Neuronal stem cell (in vitro differentiated cells): ENCODE results near the gene DMRTC1. TPM values are rescaled to one million over a fixed set of nuclear protein-coding genes. Genes with fewer than 3 reads are reported as not detected.
"Not testable (repeated sequence)": the region's sequence is repeated elsewhere in the genome, so short reads cannot be mapped to it uniquely, and the experiment has no call there.

Experiments
- DNase-seq: peaks from one replicate; pipeline ENCODE4 v3.0.0-alpha.2; 2013; ENCODE audit warnings: low spot score
- H2AFZ ChIP-seq: one replicate; pipeline ENCODE4 v1.6.1; 2013; ENCODE audit warnings: mild to moderate bottlenecking, low read length, inconsistent platforms
- H2AK5ac ChIP-seq: 2 replicates; pipeline ENCODE4 v1.6.1; 2013; ENCODE audit warnings: low read depth, mild to moderate bottlenecking, inconsistent platforms, low read length, moderate library complexity, mixed read lengths
- H2BK120ac ChIP-seq: 2 replicates; pipeline ENCODE4 v1.6.1; 2013; ENCODE audit warnings: low read depth, mild to moderate bottlenecking, inconsistent platforms, low read length, moderate library complexity, mixed read lengths
- H2BK12ac ChIP-seq: one replicate; pipeline ENCODE4 v1.6.1; 2013; ENCODE audit warnings: low read length, inconsistent platforms
- H2BK15ac ChIP-seq: 2 replicates; pipeline ENCODE4 v1.6.1; 2013; ENCODE audit warnings: mild to moderate bottlenecking, low read length, inconsistent platforms, mixed read lengths
- H2BK5ac ChIP-seq: one replicate; pipeline ENCODE4 v1.6.1; 2013; ENCODE audit warnings: inconsistent platforms, mild to moderate bottlenecking, low read length, moderate library complexity
- H3K14ac ChIP-seq: one replicate; pipeline ENCODE4 v1.6.1; 2013; ENCODE audit warnings: low read length, inconsistent platforms
- H3K18ac ChIP-seq: 2 replicates; pipeline ENCODE4 v1.6.1; 2013; ENCODE audit warnings: low read length, inconsistent platforms
- H3K23ac ChIP-seq: 2 replicates; pipeline ENCODE4 v1.6.1; 2013; ENCODE audit warnings: low read depth, mild to moderate bottlenecking, mixed read lengths, low read length, inconsistent platforms; ENCODE audit not compliant: poor library complexity
- H3K27ac ChIP-seq: replicated peaks from 3 replicates; pipeline ENCODE4 v1.5.1; 2013; ENCODE audit warnings: low read length, inconsistent platforms
- H3K27me3 ChIP-seq, 3 experiments: 2 replicates each; pipeline ENCODE4 v1.6.1; 2013; ENCODE audit warnings: low read length in 3 of 3, mild to moderate bottlenecking in 2 of 3, inconsistent platforms in 1 of 3, low read depth in 1 of 3, mixed read lengths in 1 of 3, moderate library complexity in 1 of 3; ENCODE audit not compliant: control insufficient read depth in 3 of 3, insufficient read depth in 3 of 3
- H3K36me3 ChIP-seq, 2 donors: replicated peaks in 1 of 2; 2 replicates each; pipeline ENCODE4 v1.6.1; 2013; ENCODE audit warnings: low read length in 2 of 2; ENCODE audit not compliant: control insufficient read depth in 2 of 2, insufficient read depth in 2 of 2
- H3K4ac ChIP-seq: 2 replicates; pipeline ENCODE4 v1.6.1; 2013; ENCODE audit warnings: inconsistent platforms, mild to moderate bottlenecking, low read length, moderate library complexity
- H3K4me1 ChIP-seq, 2 donors: 1 replicate in 1 of 2; 2 replicates in 1 of 2; pipeline ENCODE4 v1.6.1; 2013; ENCODE audit warnings: low read length in 2 of 2, low read depth in 1 of 2; ENCODE audit not compliant: control insufficient read depth in 2 of 2, insufficient read depth in 1 of 2
- H3K4me2 ChIP-seq: one replicate; pipeline ENCODE4 v1.6.1; 2013; ENCODE audit warnings: mild to moderate bottlenecking, low read length, inconsistent platforms; ENCODE audit not compliant: insufficient read depth, poor library complexity, severe bottlenecking
- H3K4me3 ChIP-seq, 2 donors: 2 replicates each; pipeline ENCODE4 v1.5.1; 2013; ENCODE audit warnings: low read length in 2 of 2, mild to moderate bottlenecking in 2 of 2, inconsistent platforms in 1 of 2, moderate library complexity in 1 of 2
- H3K79me1 ChIP-seq: one replicate; pipeline ENCODE4 v1.6.1; 2013; ENCODE audit warnings: low read depth, mild to moderate bottlenecking, inconsistent platforms, low read length, moderate library complexity
- H3K9ac ChIP-seq: one replicate; pipeline ENCODE4 v1.6.1; 2013; ENCODE audit warnings: mild to moderate bottlenecking, low read depth, low read length, inconsistent platforms; ENCODE audit not compliant: poor library complexity
- H3K9me3 ChIP-seq, 2 donors: replicated peaks in 1 of 2; 2 replicates each; pipeline versions ENCODE3 to v1.6.1; 2013; ENCODE audit warnings: low read length in 2 of 2, mild to moderate bottlenecking in 2 of 2, inconsistent platforms in 1 of 2, low read depth in 1 of 2, mixed read lengths in 1 of 2, moderate library complexity in 1 of 2; ENCODE audit not compliant: control insufficient read depth in 2 of 2, insufficient read depth in 1 of 2
- H4K8ac ChIP-seq: one replicate; pipeline ENCODE4 v1.6.1; 2013; ENCODE audit warnings: low read depth, mild to moderate bottlenecking, inconsistent platforms, low read length, moderate library complexity
- H4K91ac ChIP-seq: one replicate; pipeline ENCODE4 v1.6.1; 2013; ENCODE audit warnings: low read length, low read depth, mild to moderate bottlenecking, inconsistent platforms; ENCODE audit not compliant: poor library complexity
- WGBS, 2 donors: extraction: QIAGEN DNeasy Blood & Tissue Kit; methylation state at CpG; one replicate each; pipeline ENCODE4 v1.1.7; 2013; ENCODE audit warnings: missing lambda C conversion rate in 2 of 2, mixed read lengths in 1 of 2; ENCODE audit not compliant: insufficient read length in 2 of 2, insufficient replicate concordance in 1 of 2; ENCODE audit errors: extremely low coverage in 2 of 2; 5-methylcytosine and 5-hydroxymethylcytosine counted together
- polyA plus RNA-seq, 2 experiments: library from polyadenylated mRNA; stranded (reverse); fragments of 200-250 nt; gene quantifications; one replicate each; pipeline ENCODE4 v1.2.3, GENCODE V29; 2013

Gene DMRTC1
- 3.2 TPM for polyA plus RNA-seq (2013, experiment 1 of 2)
- polyA plus RNA-seq (2013, experiment 2 of 2) = 2.8 TPM

- not testable (repeated sequence) for H3K36me3 ChIP-seq, H4K8ac ChIP-seq, H3K4ac ChIP-seq, H3K14ac ChIP-seq, H3K4me3 ChIP-seq, H3K79me1 ChIP-seq, H3K23ac ChIP-seq, H4K91ac ChIP-seq, H2BK12ac ChIP-seq, H3K27ac ChIP-seq, H3K9ac ChIP-seq, H2BK120ac ChIP-seq, H3K9me3 ChIP-seq, H3K4me2 ChIP-seq, H2BK15ac ChIP-seq, H2BK5ac ChIP-seq, H3K18ac ChIP-seq, H2AK5ac ChIP-seq, H3K4me1 ChIP-seq, H3K27me3 ChIP-seq, DNase-seq, H2AFZ ChIP-seq
- no CpG with 5 or more reads among the region's 15 CpGs for WGBS, 2 donors
These were observed at the start of gene DMRTC1 for GRCh38 chrX:72943819-72944169. TSS of gene DMRTC1 (minus strand) at chrX:72943837. CDS start at chrX:72875694, 68,143 bp downstream.

DNA sequence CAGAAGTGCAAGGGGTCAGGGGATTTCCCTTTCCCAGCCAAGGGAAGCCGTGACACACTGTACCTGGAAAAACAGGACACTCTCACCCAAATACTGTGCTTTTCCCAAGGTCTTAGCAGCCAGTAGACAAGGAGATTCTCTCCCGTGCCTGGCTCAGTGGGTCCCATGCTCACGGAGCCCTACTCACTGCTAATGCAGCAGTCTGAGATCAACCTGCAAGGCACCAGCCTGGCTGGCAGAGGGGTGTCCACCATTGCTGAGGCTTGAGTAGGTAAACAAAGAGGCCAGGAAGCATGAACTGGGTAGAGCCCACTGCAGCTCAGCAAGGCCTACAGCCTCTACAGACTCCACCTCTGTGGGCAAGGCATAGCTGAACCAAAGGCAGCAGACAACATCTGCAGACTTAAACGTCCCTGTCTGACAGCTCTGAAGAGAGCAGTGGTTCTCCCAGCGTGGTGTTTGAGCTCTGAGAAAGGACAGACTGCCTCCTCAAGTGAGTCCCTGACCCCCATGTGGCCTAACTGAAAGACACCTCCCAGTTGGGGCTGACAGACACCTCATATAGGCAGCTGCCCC, 37.3 kb upstream of the DMRTC1 start:
- DNase-seq, H3K79me1 ChIP-seq, H2BK15ac ChIP-seq, H2BK120ac ChIP-seq, H2BK12ac ChIP-seq, H3K4me2 ChIP-seq, H3K27me3 ChIP-seq, H2BK5ac ChIP-seq, H3K4me3 ChIP-seq, H3K4ac ChIP-seq, H3K18ac ChIP-seq, H3K14ac ChIP-seq, H3K9me3 ChIP-seq, H3K9ac ChIP-seq, H2AK5ac ChIP-seq, H3K36me3 ChIP-seq, H3K4me1 ChIP-seq, H3K23ac ChIP-seq, H3K27ac ChIP-seq, H2AFZ ChIP-seq, H4K8ac ChIP-seq, H4K91ac ChIP-seq: not testable (repeated sequence)
- no CpG with 5 or more reads among the region's 5 CpGs for WGBS, 2 donors

GRCh38 chrX:72974885-72975284, 31.2 kb upstream of the DMRTC1 start:
- H3K18ac ChIP-seq, H4K8ac ChIP-seq, H3K4ac ChIP-seq, H3K4me3 ChIP-seq, H3K27ac ChIP-seq, H3K79me1 ChIP-seq, H2BK15ac ChIP-seq, DNase-seq, H4K91ac ChIP-seq, H3K14ac ChIP-seq, H2BK5ac ChIP-seq, H3K4me1 ChIP-seq, H3K36me3 ChIP-seq, H3K4me2 ChIP-seq, H3K27me3 ChIP-seq, H3K9me3 ChIP-seq, H3K23ac ChIP-seq, H2AFZ ChIP-seq, H2BK12ac ChIP-seq, H2AK5ac ChIP-seq, H2BK120ac ChIP-seq, H3K9ac ChIP-seq: not testable (repeated sequence)
- no CpG with 5 or more reads among the region's 7 CpGs for WGBS, 2 donors

- not testable (repeated sequence) for H3K4me2 ChIP-seq, H2AFZ ChIP-seq, H2BK120ac ChIP-seq, H2BK15ac ChIP-seq, H3K79me1 ChIP-seq, H3K23ac ChIP-seq, H3K18ac ChIP-seq, H4K8ac ChIP-seq, H3K9ac ChIP-seq, H2AK5ac ChIP-seq, H3K14ac ChIP-seq, H3K4me3 ChIP-seq, H3K9me3 ChIP-seq, H2BK5ac ChIP-seq, H3K4me1 ChIP-seq, H2BK12ac ChIP-seq, H4K91ac ChIP-seq, H3K4ac ChIP-seq, DNase-seq, H3K27ac ChIP-seq, H3K27me3 ChIP-seq, H3K36me3 ChIP-seq
- no CpG with 5 or more reads among the region's 5 CpGs for WGBS, 2 donors
These were observed 28.2 kb upstream of the DMRTC1 start for GRCh38 chrX:72971859-72972258.
